OCI-LY7 (cell line): ENCODE measurements around the gene SPAG9. TPM values are rescaled to one million over a fixed set of nuclear protein-coding genes. Genes with fewer than 3 reads are reported as not detected.
"Not testable (repeated sequence)": the region's sequence is repeated elsewhere in the genome, so short reads cannot be mapped to it uniquely, and the experiment has no call there.

Source experiments
- BruUV-seq: library from RNA; stranded (reverse); fragments of 400-500 nt; replicated peaks from 2 replicates; lab custom pipeline; 2021; lab: Mats Ljungman, UMichigan
- CTCF ChIA-PET: fragments of 300-600 bp; sonication (Branson Sonifier 250); formaldehyde crosslinking; loops from one replicate; lab custom pipeline; 2022; ENCODE audit warnings: antibody characterized with exemption; ENCODE audit not compliant: unreplicated experiment; lab: Charles Lee
- POLR2A ChIA-PET: fragments of 300-600 bp; sonication (Branson Sonifier 250); formaldehyde crosslinking; loops from one replicate; lab custom pipeline; 2022; ENCODE audit warnings: antibody characterized with exemption; lab: Charles Lee
- DNase-seq: peaks from one replicate; pipeline ENCODE4 v3.0.0-alpha.2; 2015; ENCODE audit warnings: low spot score
- H2AFZ ChIP-seq: fragments of 200-600 bp; sonication (generic), shearing (Covaris generic); 2 replicates; pipeline ENCODE4 v1.6.1; 2014; ENCODE audit warnings: mild to moderate bottlenecking, antibody characterized with exemption, low read length, moderate library complexity
- H3K27ac ChIP-seq: fragments of 200-600 bp; sonication (generic); 2 replicates; pipeline ENCODE4 v1.5.1; 2014; ENCODE audit warnings: mixed run types, low read depth, mild to moderate bottlenecking, moderate library complexity, low read length, inconsistent platforms; ENCODE audit not compliant: poor library complexity, severe bottlenecking
- H3K36me3 ChIP-seq: fragments of 200-600 bp; sonication (generic); 2 replicates; pipeline ENCODE4 v1.6.1; 2014; ENCODE audit warnings: mild to moderate bottlenecking, antibody characterized with exemption, low read length, moderate library complexity, mixed read lengths; ENCODE audit not compliant: insufficient read depth
- H3K4me1 ChIP-seq: fragments of 200-600 bp; sonication (generic); 2 replicates; pipeline ENCODE4 v1.5.1; 2014; ENCODE audit warnings: mild to moderate bottlenecking, low read length; ENCODE audit not compliant: insufficient read depth, poor library complexity, severe bottlenecking
- H3K4me2 ChIP-seq: fragments of 200-600 bp; sonication (generic); 2 replicates; pipeline ENCODE4 v1.6.1; 2014; ENCODE audit warnings: mild to moderate bottlenecking, low read length
- H3K4me3 ChIP-seq: fragments of 200-600 bp; sonication (generic); 2 replicates; pipeline ENCODE4 v1.5.1; 2014; ENCODE audit warnings: mild to moderate bottlenecking, low read depth, low read length; ENCODE audit not compliant: poor library complexity, severe bottlenecking
- H3K79me2 ChIP-seq: fragments of 200-600 bp; sonication (generic); 2 replicates; pipeline ENCODE4 v1.6.1; 2016; ENCODE audit warnings: low read depth, mild to moderate bottlenecking, low read length, moderate library complexity, mixed read lengths; ENCODE audit not compliant: insufficient read depth
- H3K9me2 ChIP-seq: fragments of 200-600 bp; sonication (generic); 2 replicates; pipeline ENCODE4 v1.6.1; 2016; ENCODE audit warnings: mild to moderate bottlenecking, low read length, mixed read lengths; ENCODE audit not compliant: insufficient read depth
- H3K9me3 ChIP-seq: fragments of 200-600 bp; sonication (generic); 2 replicates; pipeline ENCODE4 v1.6.1; 2014; ENCODE audit warnings: mild to moderate bottlenecking, mixed run types, low read length, mixed read lengths
- H4K20me1 ChIP-seq: fragments of 200-600 bp; sonication (generic); 2 replicates; pipeline ENCODE4 v1.6.1; 2014; ENCODE audit warnings: mild to moderate bottlenecking, antibody characterized with exemption, low read length, moderate library complexity, mixed read lengths; ENCODE audit not compliant: insufficient read depth
- EZH2phosphoT487 ChIP-seq: fragments of 200-600 bp; sonication (generic); IDR thresholded peaks from 2 replicates; pipeline ENCODE4 v1.6.1; 2018; ENCODE audit warnings: low read depth, borderline replicate concordance, mild to moderate bottlenecking, mixed run types, antibody characterized with exemption, low read length, moderate library complexity, mixed read lengths
- intact Hi-C: fragments of 100-400 bp; cut with micrococcal nuclease; formaldehyde crosslinking; loops from one replicate; pipeline ENCODE4 v1.10.0; 2022; ENCODE audit not compliant: unreplicated experiment
- total RNA-seq, 2 experiments: library from RNA; depleted of rRNA in 1 of 2; stranded (reverse); fragments of >200 nt in 1 of 2; shearing (Covaris generic) in 1 of 2; gene quantifications; 2 replicates each; pipeline ENCODE4 v1.2.3, GENCODE V29; 2014 to 2022
- TF ChIP-seq, protein P1 (sequence below): fragments of 200-600 bp; sonication (generic); conservative IDR thresholded peaks from 2 replicates; pipeline ENCODE4 v1.5.1; 2014; ENCODE audit warnings: mild to moderate bottlenecking, antibody characterized with exemption, low read length, moderate library complexity, mixed read lengths

The SPAG9 gene
- total RNA-seq, 2 experiments from 2014 or later = 75.5 to 78.9 TPM

DNA sequence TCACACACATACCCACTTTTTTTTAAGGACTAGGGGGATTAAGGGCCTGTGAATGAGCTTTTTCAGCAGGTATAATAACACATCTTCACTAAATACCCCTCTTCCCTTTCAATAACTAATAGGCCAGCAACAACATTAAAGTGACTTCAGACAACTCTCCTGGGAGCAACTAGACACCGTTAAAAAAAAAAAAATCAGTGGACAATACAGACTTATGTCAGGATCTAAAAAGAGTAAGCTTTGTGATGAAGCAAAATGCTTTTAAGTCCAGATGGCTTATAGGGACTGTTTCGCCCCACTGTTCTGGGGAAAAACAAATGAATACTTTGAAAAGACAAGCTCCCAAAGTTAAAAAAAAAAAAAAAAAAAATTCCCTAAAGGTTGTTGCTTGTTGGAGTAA is 29.0 kb downstream of the SPAG9 start:
- Histone ChIP-seq H3K4me3 (no peak overlapping the region), H2AFZ (no peak overlapping the region), H3K4me2 (no peak overlapping the region; the same call in 1 of the 2 replicates), H3K9me2 (no peaks in the 10 kb centered on the region), H3K27ac (no peak overlapping the region), H3K9me3 (no peaks in the 10 kb centered on the region), H3K4me1 (peaks cover 54% of the 10 kb centered on the region), H3K79me2 (peaks cover 81% of the 10 kb centered on the region), H3K36me3 (peaks cover 18% of the 10 kb centered on the region; the same call in 1 of the 2 replicates), H4K20me1 (0 out of 2 replicates have a peak, but pooled peaks cover 10% of the 10 kb centered on the region)
- ChIA-PET POLR2A (interaction anchor here (0.6 kb wide), 2 partner anchors 21 to 65 kb away, joined by 3 to 4 read pairs; no protein-coding TSS in a partner anchor), CTCF (no interaction called here)
- DNase-seq = peak; percentile 11
- TF ChIP-seq, protein P1, sequence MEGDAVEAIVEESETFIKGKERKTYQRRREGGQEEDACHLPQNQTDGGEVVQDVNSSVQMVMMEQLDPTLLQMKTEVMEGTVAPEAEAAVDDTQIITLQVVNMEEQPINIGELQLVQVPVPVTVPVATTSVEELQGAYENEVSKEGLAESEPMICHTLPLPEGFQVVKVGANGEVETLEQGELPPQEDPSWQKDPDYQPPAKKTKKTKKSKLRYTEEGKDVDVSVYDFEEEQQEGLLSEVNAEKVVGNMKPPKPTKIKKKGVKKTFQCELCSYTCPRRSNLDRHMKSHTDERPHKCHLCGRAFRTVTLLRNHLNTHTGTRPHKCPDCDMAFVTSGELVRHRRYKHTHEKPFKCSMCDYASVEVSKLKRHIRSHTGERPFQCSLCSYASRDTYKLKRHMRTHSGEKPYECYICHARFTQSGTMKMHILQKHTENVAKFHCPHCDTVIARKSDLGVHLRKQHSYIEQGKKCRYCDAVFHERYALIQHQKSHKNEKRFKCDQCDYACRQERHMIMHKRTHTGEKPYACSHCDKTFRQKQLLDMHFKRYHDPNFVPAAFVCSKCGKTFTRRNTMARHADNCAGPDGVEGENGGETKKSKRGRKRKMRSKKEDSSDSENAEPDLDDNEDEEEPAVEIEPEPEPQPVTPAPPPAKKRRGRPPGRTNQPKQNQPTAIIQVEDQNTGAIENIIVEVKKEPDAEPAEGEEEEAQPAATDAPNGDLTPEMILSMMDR = no peak
- no peak for TF ChIP-seq EZH2phosphoT487
- no TSS peak for BruUV-seq
- intact Hi-C loops = no loop called here

DNA sequence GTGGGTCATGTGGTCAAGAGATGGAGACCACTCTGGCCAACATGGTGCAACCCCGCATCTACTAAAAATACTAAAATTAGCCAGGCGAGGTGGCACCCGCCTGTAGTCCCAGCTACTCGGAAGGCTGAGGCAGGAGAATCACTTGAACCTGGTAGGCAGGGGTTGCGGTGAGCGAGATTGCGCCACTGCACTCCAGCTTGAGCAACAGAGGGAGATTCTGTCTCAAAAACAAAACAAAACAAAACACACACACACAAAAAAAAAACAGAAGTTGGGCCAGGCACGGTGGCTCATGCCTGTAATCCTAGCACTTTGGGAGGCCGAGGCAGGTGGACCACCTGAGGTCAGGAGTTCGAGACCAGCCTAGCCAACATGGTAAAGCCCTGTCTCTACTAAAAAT is 31.8 kb downstream of the SPAG9 start:
- BruUV-seq, POLR2A ChIA-PET, H3K36me3 ChIP-seq, H3K27ac ChIP-seq, H4K20me1 ChIP-seq, H2AFZ ChIP-seq, H3K9me2 ChIP-seq, intact Hi-C loops, CTCF ChIA-PET, DNase-seq, H3K4me3 ChIP-seq, H3K9me3 ChIP-seq, H3K4me2 ChIP-seq: not testable (repeated sequence)
- Histone ChIP-seq H3K4me1 (peaks cover 45% of the 10 kb centered on the region), H3K79me2 (peaks cover 92% of the 10 kb centered on the region)

DNA sequence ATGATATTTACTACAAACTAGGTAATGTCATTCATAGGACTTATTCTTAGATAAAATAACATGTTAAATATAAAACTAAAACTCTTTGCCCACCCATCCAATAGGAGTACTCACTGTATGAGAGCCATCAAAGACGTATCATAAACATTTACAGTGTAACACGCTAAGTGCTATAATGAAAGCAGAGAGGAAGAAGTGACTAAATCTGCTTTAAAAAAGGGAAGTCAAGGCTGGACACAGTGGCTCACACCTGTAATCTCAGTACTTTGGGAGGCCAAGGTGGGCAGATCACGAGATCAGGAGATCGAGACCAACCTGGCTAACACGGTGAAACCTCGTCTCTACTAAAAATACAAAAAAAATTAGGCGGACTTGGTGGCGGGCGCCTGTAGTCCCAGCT is 32.4 kb downstream of the SPAG9 start:
- POLR2A ChIA-PET = no interaction called here
- CTCF ChIA-PET = no interaction called here
- 0 out of 2 replicates have a peak, but pooled peaks cover 10% of the 10 kb centered on the region for H4K20me1 ChIP-seq
- no peak for TF ChIP-seq EZH2phosphoT487
- TF ChIP-seq, protein P1 = no peak
- no peaks in the 10 kb centered on the region for H3K9me2 ChIP-seq
- H3K4me3 ChIP-seq = no peak overlapping the region
- H2AFZ ChIP-seq = no peak overlapping the region
- intact Hi-C loops = no loop called here
- H3K79me2 ChIP-seq = peaks cover 90% of the 10 kb centered on the region
- BruUV-seq = no TSS peak
- no peak overlapping the region for H3K27ac ChIP-seq
- H3K4me2 ChIP-seq = 0 out of 2 replicates have a peak overlapping the region, but pooled peaks have one; percentile 29
- no peaks in the 10 kb centered on the region for H3K9me3 ChIP-seq
- peaks cover 42% of the 10 kb centered on the region for H3K4me1 ChIP-seq
- DNase-seq = no peak
- H3K36me3 ChIP-seq = peaks cover 7% of the 10 kb centered on the region; the same call in 1 of the 2 replicates
